ENCODE measurements around the gene FOXB1. TPM values are rescaled to one million over a fixed set of nuclear protein-coding genes. Genes with fewer than 3 reads are reported as not detected.

Gene FOXB1
- polyA plus RNA-seq, 1 donor from 2014 or later = not detected

DNA sequence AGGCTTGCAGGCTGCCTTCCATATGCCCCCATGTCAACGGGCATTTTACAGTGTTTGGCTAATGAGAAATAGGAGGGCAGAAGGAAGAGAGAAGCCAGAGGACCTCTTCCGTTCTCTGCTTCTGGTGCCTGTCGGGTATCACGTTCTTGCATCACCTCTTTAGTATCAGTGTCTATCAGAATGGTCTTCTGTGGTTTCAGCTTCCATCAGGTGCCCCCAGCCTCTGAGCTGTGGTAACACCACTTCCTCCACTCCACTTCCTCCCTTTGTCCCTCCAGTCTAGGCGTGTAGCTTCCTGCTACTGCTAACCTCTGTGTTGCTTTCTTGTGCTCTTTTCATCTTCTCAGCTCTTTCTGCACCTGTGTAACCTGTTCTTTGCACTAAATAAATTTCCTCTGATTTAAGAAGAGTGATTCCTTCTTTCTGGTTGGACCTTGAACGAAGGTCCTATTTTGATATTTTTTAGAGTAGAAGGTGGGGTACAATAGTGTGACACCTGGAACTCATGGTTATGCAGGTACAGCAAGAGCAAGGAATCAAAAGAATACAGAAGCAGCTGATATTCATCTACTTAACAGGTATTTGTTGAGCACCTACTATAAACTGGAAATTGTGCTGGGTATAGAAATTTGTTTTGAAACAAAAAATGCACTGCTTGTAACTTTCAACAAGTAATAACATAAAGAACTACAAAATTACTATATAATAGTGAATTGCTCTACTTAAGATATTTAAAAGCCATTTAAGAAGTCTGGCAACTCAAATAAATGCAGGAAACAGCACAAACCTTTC lies 27.4 kb upstream of the FOXB1 start:
- Histone ChIP-seq H3K36me3 (ENCODE audit: insufficient read depth, low read length) (no peaks in the 10 kb centered on the region), H2AFZ (ENCODE audit: low read depth, low read length) (no peak overlapping the region), H3K9me2 (ENCODE audit: insufficient read depth, low read length) (no peaks in the 10 kb centered on the region), H3K27ac (ENCODE audit: low read length) (no peak overlapping the region), H4K20me1 (ENCODE audit: insufficient read depth) (no peaks in the 10 kb centered on the region), H3K4me2 (ENCODE audit: low read length) (no peak overlapping the region), H3K4me3 (ENCODE audit: low read length) (no peak overlapping the region), H3K27me3 (ENCODE audit: insufficient read depth, low read depth, low read length) (no peaks in the 10 kb centered on the region), H3K79me2 (replicated peaks; ENCODE audit: insufficient read depth, low read length) (no peaks in the 10 kb centered on the region), H3F3A (ENCODE audit: insufficient read depth, low read length, poor library complexity, severe bottlenecking) (no peaks in the 10 kb centered on the region), H3K9ac (ENCODE audit: low read length) (no peak overlapping the region), H3K9me3 (ENCODE audit: low read length) (no peaks in the 10 kb centered on the region)
- TF ChIP-seq RAD21 (conservative IDR thresholded peaks at IDR 0.05) = no peak
- TF ChIP-seq, protein P1, sequence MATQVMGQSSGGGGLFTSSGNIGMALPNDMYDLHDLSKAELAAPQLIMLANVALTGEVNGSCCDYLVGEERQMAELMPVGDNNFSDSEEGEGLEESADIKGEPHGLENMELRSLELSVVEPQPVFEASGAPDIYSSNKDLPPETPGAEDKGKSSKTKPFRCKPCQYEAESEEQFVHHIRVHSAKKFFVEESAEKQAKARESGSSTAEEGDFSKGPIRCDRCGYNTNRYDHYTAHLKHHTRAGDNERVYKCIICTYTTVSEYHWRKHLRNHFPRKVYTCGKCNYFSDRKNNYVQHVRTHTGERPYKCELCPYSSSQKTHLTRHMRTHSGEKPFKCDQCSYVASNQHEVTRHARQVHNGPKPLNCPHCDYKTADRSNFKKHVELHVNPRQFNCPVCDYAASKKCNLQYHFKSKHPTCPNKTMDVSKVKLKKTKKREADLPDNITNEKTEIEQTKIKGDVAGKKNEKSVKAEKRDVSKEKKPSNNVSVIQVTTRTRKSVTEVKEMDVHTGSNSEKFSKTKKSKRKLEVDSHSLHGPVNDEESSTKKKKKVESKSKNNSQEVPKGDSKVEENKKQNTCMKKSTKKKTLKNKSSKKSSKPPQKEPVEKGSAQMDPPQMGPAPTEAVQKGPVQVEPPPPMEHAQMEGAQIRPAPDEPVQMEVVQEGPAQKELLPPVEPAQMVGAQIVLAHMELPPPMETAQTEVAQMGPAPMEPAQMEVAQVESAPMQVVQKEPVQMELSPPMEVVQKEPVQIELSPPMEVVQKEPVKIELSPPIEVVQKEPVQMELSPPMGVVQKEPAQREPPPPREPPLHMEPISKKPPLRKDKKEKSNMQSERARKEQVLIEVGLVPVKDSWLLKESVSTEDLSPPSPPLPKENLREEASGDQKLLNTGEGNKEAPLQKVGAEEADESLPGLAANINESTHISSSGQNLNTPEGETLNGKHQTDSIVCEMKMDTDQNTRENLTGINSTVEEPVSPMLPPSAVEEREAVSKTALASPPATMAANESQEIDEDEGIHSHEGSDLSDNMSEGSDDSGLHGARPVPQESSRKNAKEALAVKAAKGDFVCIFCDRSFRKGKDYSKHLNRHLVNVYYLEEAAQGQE (IDR thresholded peaks at IDR 0.05; ENCODE audit: borderline replicate concordance) = no peak
- TF ChIP-seq EZH2 (IDR thresholded peaks at IDR 0.05; ENCODE audit: borderline replicate concordance, insufficient read depth, low read length, poor library complexity, severe bottlenecking) = no peak
- TF ChIP-seq POLR2AphosphoS5 (IDR thresholded peaks at IDR 0.05) = no peak
- no peak for TF ChIP-seq SMC3 (conservative IDR thresholded peaks at IDR 0.05; ENCODE audit: poor library complexity)

DNA sequence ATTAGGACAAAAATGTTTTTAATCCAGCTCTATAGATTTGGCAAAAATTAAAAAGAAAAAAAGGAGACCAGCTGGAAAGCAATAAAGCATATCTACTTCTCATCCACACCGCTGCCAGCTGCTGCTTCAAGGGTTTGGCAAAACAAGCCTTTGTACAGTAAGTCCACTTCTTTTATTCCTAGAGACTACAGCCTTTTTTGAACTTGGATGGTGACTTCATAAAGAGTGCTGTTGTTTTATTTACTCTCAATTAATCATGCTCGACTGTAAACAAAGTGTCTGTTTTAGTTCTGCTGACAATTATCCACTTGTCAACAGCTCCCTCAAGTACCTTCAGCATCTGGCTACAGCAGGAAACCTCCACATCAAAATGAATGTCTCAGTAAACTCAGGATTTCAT lies 12.3 kb upstream of the FOXB1 start:
- Histone ChIP-seq H2AFZ (ENCODE audit: low read depth, low read length) (no peak overlapping the region), H3K79me2 (replicated peaks; ENCODE audit: insufficient read depth, low read length) (no peaks in the 10 kb centered on the region), H4K20me1 (ENCODE audit: insufficient read depth) (no peaks in the 10 kb centered on the region), H3K9ac (ENCODE audit: low read length) (no peak overlapping the region), H3F3A (ENCODE audit: insufficient read depth, low read length, poor library complexity, severe bottlenecking) (no peaks in the 10 kb centered on the region), H3K9me3 (ENCODE audit: low read length) (no peaks in the 10 kb centered on the region), H3K4me2 (ENCODE audit: low read length) (no peak overlapping the region), H3K27me3 (ENCODE audit: insufficient read depth, low read depth, low read length) (peaks cover 68% of the 10 kb centered on the region), H3K9me2 (ENCODE audit: insufficient read depth, low read length) (no peaks in the 10 kb centered on the region), H3K36me3 (ENCODE audit: insufficient read depth, low read length) (no peaks in the 10 kb centered on the region), H3K27ac (ENCODE audit: low read length) (no peak overlapping the region), H3K4me3 (ENCODE audit: low read length) (no peak overlapping the region)
- no peak for TF ChIP-seq RAD21 (conservative IDR thresholded peaks at IDR 0.05)
- no peak for TF ChIP-seq TAF1 (IDR thresholded peaks at IDR 0.05; ENCODE audit: low read depth)
- TF ChIP-seq SMC3 (conservative IDR thresholded peaks at IDR 0.05; ENCODE audit: poor library complexity) = no peak
- TF ChIP-seq EZH2 (IDR thresholded peaks at IDR 0.05; ENCODE audit: borderline replicate concordance, insufficient read depth, low read length, poor library complexity, severe bottlenecking) = no peak
- TF ChIP-seq, protein P2, sequence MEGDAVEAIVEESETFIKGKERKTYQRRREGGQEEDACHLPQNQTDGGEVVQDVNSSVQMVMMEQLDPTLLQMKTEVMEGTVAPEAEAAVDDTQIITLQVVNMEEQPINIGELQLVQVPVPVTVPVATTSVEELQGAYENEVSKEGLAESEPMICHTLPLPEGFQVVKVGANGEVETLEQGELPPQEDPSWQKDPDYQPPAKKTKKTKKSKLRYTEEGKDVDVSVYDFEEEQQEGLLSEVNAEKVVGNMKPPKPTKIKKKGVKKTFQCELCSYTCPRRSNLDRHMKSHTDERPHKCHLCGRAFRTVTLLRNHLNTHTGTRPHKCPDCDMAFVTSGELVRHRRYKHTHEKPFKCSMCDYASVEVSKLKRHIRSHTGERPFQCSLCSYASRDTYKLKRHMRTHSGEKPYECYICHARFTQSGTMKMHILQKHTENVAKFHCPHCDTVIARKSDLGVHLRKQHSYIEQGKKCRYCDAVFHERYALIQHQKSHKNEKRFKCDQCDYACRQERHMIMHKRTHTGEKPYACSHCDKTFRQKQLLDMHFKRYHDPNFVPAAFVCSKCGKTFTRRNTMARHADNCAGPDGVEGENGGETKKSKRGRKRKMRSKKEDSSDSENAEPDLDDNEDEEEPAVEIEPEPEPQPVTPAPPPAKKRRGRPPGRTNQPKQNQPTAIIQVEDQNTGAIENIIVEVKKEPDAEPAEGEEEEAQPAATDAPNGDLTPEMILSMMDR (IDR thresholded peaks at IDR 0.05; ENCODE audit: poor library complexity, severe bottlenecking) = no peak
- no peak for TF ChIP-seq MXI1 (conservative IDR thresholded peaks at IDR 0.05; ENCODE audit: poor library complexity, severe bottlenecking)
- TF ChIP-seq EP300 (conservative IDR thresholded peaks at IDR 0.05; ENCODE audit: poor library complexity, severe bottlenecking) = no peak
- TF ChIP-seq, protein P1 (IDR thresholded peaks at IDR 0.05; ENCODE audit: borderline replicate concordance) = no peak
- no peak for TF ChIP-seq POLR2AphosphoS5 (IDR thresholded peaks at IDR 0.05)
